NK-92 (cell line): ENCODE measurements around the gene SDC3.

Experiments
- DNase-seq: peaks from one replicate; lab custom pipeline; 2025; ENCODE audit not compliant: unreplicated experiment; lab: John Stamatoyannopoulos, UW

SDC3 gene

GRCh38 chr1:30823969-30824735 lies 84.4 kb downstream of the SDC3 start:
- no peak for DNase-seq

- no peak for DNase-seq
These were observed 85.0 kb downstream of the SDC3 start for GRCh38 chr1:30823627-30823968.

DNA sequence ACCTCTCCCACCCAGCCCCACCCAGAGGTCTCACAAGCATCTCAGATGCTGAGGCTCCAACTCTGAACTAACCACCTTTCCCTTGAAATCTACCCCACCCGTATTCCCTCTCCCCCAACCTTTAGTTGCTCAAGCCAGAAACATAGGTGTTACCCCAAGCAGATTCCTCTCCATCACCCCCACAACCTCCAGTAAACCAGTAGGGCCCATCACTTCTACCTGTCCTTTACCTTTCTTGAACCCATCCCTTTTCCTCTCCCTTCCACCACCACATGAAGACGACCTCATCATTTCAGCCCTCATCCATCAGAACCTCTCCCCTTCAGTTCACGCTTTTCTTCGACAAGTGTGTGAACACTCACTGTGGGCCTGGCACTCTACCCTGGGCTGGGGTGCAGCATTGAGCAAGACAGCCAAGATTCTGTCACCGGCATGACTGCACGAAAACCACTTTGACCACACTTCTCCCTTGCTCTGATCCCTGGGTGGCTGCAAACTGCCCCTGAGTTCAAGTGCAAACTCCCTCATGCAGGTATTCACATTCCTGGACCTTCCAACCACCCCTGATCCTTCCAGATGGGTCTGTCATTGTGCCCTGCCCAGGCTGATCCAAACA lies 85.5 kb downstream of the SDC3 start:
- no peak for DNase-seq

- no peak for DNase-seq
These were observed 86.6 kb downstream of the SDC3 start for GRCh38 chr1:30822006-30822405.

- no peak for DNase-seq
These were observed 88.3 kb downstream of the SDC3 start for GRCh38 chr1:30820299-30820698.
